ENCODE measurements around the gene ERVK3-1.

GRCh38 chr19:58261968-58262921 is 42.9 kb upstream of the ERVK3-1 start:
- TF ChIP-seq EP300 (IDR thresholded peaks at IDR 0.05; ENCODE audit: borderline replicate concordance in 1 of 2, low read depth in 1 of 2, low read length in 1 of 2) = no peak
- no peak for TF ChIP-seq GABPA (IDR thresholded peaks at IDR 0.05; ENCODE audit: low read depth)
- TF ChIP-seq MXI1 (IDR thresholded peaks at IDR 0.05; ENCODE audit: low read depth, low read length) = no peak
- no peak for TF ChIP-seq MAX (IDR thresholded peaks at IDR 0.05; ENCODE audit: low read depth)
- no peak for TF ChIP-seq RFX5 (IDR thresholded peaks at IDR 0.05; ENCODE audit: low read length)
